ENCODE measurements around the gene MYRIP.

MYRIP gene

GRCh38 chr3:40243056-40243455 lies 433.6 kb downstream of the MYRIP start:
- no peaks in the 10 kb centered on the region for H3K9me3 ChIP-seq (ENCODE audit: control insufficient read depth, insufficient read depth, low read length)
- H3K36me3 ChIP-seq (ENCODE audit: control insufficient read depth, insufficient read depth, low read length) = no peaks in the 10 kb centered on the region
- H3K4me3 ChIP-seq (ENCODE audit: low read length) = no peak overlapping the region
- no CpG with 5 or more reads among the region's 1 CpG for WGBS (ENCODE audit: insufficient coverage, insufficient read length)
- H3K27me3 ChIP-seq (ENCODE audit: control insufficient read depth, insufficient read depth, low read length) = no peaks in the 10 kb centered on the region
- no peak for DNase-seq (ENCODE audit: low read depth, low spot score)
- H3K27ac ChIP-seq (ENCODE audit: low read length) = no peak overlapping the region
- H3K4me1 ChIP-seq (ENCODE audit: control insufficient read depth, insufficient read depth, low read length) = no peaks in the 10 kb centered on the region

- Histone ChIP-seq H3K4me3 (ENCODE audit: low read length) (no peak overlapping the region), H3K9me3 (ENCODE audit: control insufficient read depth, insufficient read depth, low read length) (no peaks in the 10 kb centered on the region), H3K27ac (ENCODE audit: low read length) (no peak overlapping the region), H3K4me1 (ENCODE audit: control insufficient read depth, insufficient read depth, low read length) (no peaks in the 10 kb centered on the region), H3K36me3 (ENCODE audit: control insufficient read depth, insufficient read depth, low read length) (no peaks in the 10 kb centered on the region), H3K27me3 (ENCODE audit: control insufficient read depth, insufficient read depth, low read length) (no peaks in the 10 kb centered on the region)
- DNase-seq (ENCODE audit: low read depth, low spot score) = no peak
- WGBS (ENCODE audit: insufficient coverage, insufficient read length) = no CpG with 5 or more reads among the region's 6 CpGs
These were observed 438.5 kb downstream of the MYRIP start for GRCh38 chr3:40247714-40248454.

GRCh38 chr3:40248591-40248990 lies 439.2 kb downstream of the MYRIP start:
- Histone ChIP-seq H3K4me1 (ENCODE audit: control insufficient read depth, insufficient read depth, low read length) (no peaks in the 10 kb centered on the region), H3K4me3 (ENCODE audit: low read length) (no peak overlapping the region), H3K36me3 (ENCODE audit: control insufficient read depth, insufficient read depth, low read length) (no peaks in the 10 kb centered on the region), H3K9me3 (ENCODE audit: control insufficient read depth, insufficient read depth, low read length) (no peaks in the 10 kb centered on the region), H3K27ac (ENCODE audit: low read length) (no peak overlapping the region), H3K27me3 (ENCODE audit: control insufficient read depth, insufficient read depth, low read length) (no peaks in the 10 kb centered on the region)
- DNase-seq (ENCODE audit: low read depth, low spot score) = no peak

- WGBS (ENCODE audit: insufficient coverage, insufficient read length) = no CpG with 5 or more reads among the region's 3 CpGs
- Histone ChIP-seq H3K4me3 (ENCODE audit: low read length) (no peak overlapping the region), H3K36me3 (ENCODE audit: control insufficient read depth, insufficient read depth, low read length) (no peaks in the 10 kb centered on the region), H3K9me3 (ENCODE audit: control insufficient read depth, insufficient read depth, low read length) (no peaks in the 10 kb centered on the region), H3K27ac (ENCODE audit: low read length) (no peak overlapping the region), H3K4me1 (ENCODE audit: control insufficient read depth, insufficient read depth, low read length) (no peaks in the 10 kb centered on the region), H3K27me3 (ENCODE audit: control insufficient read depth, insufficient read depth, low read length) (no peaks in the 10 kb centered on the region)
- DNase-seq (ENCODE audit: low read depth, low spot score) = no peak
These were observed 439.8 kb downstream of the MYRIP start for GRCh38 chr3:40249168-40249567.

- H3K4me3 ChIP-seq (ENCODE audit: low read length) = no peak overlapping the region
- no peaks in the 10 kb centered on the region for H3K9me3 ChIP-seq (ENCODE audit: control insufficient read depth, insufficient read depth, low read length)
- no peaks in the 10 kb centered on the region for H3K36me3 ChIP-seq (ENCODE audit: control insufficient read depth, insufficient read depth, low read length)
- DNase-seq (ENCODE audit: low read depth, low spot score) = no peak
- no CpG with 5 or more reads among the region's 2 CpGs for WGBS (ENCODE audit: insufficient coverage, insufficient read length)
- no peaks in the 10 kb centered on the region for H3K27me3 ChIP-seq (ENCODE audit: control insufficient read depth, insufficient read depth, low read length)
- no peak overlapping the region for H3K27ac ChIP-seq (ENCODE audit: low read length)
- H3K4me1 ChIP-seq (ENCODE audit: control insufficient read depth, insufficient read depth, low read length) = no peaks in the 10 kb centered on the region
These were observed 445.1 kb downstream of the MYRIP start for GRCh38 chr3:40254491-40254890.

GRCh38 chr3:40254891-40255290 lies 445.5 kb downstream of the MYRIP start:
- Histone ChIP-seq H3K36me3 (ENCODE audit: control insufficient read depth, insufficient read depth, low read length) (no peaks in the 10 kb centered on the region), H3K4me3 (ENCODE audit: low read length) (no peak overlapping the region), H3K9me3 (ENCODE audit: control insufficient read depth, insufficient read depth, low read length) (no peaks in the 10 kb centered on the region), H3K27ac (ENCODE audit: low read length) (no peak overlapping the region), H3K4me1 (ENCODE audit: control insufficient read depth, insufficient read depth, low read length) (no peaks in the 10 kb centered on the region), H3K27me3 (ENCODE audit: control insufficient read depth, insufficient read depth, low read length) (no peaks in the 10 kb centered on the region)
- WGBS (ENCODE audit: insufficient coverage, insufficient read length) = no CpG with 5 or more reads among the region's 2 CpGs
- no peak for DNase-seq (ENCODE audit: low read depth, low spot score)

- Histone ChIP-seq H3K27me3 (ENCODE audit: control insufficient read depth, insufficient read depth, low read length) (no peaks in the 10 kb centered on the region), H3K36me3 (ENCODE audit: control insufficient read depth, insufficient read depth, low read length) (no peaks in the 10 kb centered on the region; the same call in 1 of the 2 replicates), H3K27ac (ENCODE audit: low read length) (no peak overlapping the region), H3K4me3 (ENCODE audit: low read length) (no peak overlapping the region), H3K4me1 (ENCODE audit: control insufficient read depth, insufficient read depth, low read length) (no peaks in the 10 kb centered on the region), H3K9me3 (ENCODE audit: control insufficient read depth, insufficient read depth, low read length) (no peaks in the 10 kb centered on the region)
- WGBS (ENCODE audit: insufficient coverage, insufficient read length) = no CpG with 5 or more reads among the region's 1 CpG
- no peak for DNase-seq (ENCODE audit: low read depth, low spot score)
These were observed 446.1 kb downstream of the MYRIP start for GRCh38 chr3:40255532-40255931.

GRCh38 chr3:40258064-40258463 lies 448.7 kb downstream of the MYRIP start:
- DNase-seq (ENCODE audit: low read depth, low spot score) = no peak
- Histone ChIP-seq H3K27me3 (ENCODE audit: control insufficient read depth, insufficient read depth, low read length) (no peaks in the 10 kb centered on the region), H3K9me3 (ENCODE audit: control insufficient read depth, insufficient read depth, low read length) (no peaks in the 10 kb centered on the region), H3K4me3 (ENCODE audit: low read length) (no peak overlapping the region), H3K27ac (ENCODE audit: low read length) (no peak overlapping the region), H3K4me1 (ENCODE audit: control insufficient read depth, insufficient read depth, low read length) (no peaks in the 10 kb centered on the region), H3K36me3 (ENCODE audit: control insufficient read depth, insufficient read depth, low read length) (no peaks in the 10 kb centered on the region; the same call in 1 of the 2 replicates)
- WGBS (ENCODE audit: insufficient coverage, insufficient read length) = no CpG with 5 or more reads among the region's 7 CpGs

- H3K27ac ChIP-seq (ENCODE audit: low read length) = no peak overlapping the region
- no peaks in the 10 kb centered on the region; the same call in 1 of the 2 replicates for H3K36me3 ChIP-seq (ENCODE audit: control insufficient read depth, insufficient read depth, low read length)
- no peaks in the 10 kb centered on the region for H3K4me1 ChIP-seq (ENCODE audit: control insufficient read depth, insufficient read depth, low read length)
- H3K4me3 ChIP-seq (ENCODE audit: low read length) = no peak overlapping the region
- H3K9me3 ChIP-seq (ENCODE audit: control insufficient read depth, insufficient read depth, low read length) = no peaks in the 10 kb centered on the region
- H3K27me3 ChIP-seq (ENCODE audit: control insufficient read depth, insufficient read depth, low read length) = no peaks in the 10 kb centered on the region
- no CpG with 5 or more reads among the region's 1 CpG for WGBS (ENCODE audit: insufficient coverage, insufficient read length)
- DNase-seq (ENCODE audit: low read depth, low spot score) = no peak
These were observed 449.1 kb downstream of the MYRIP start for GRCh38 chr3:40258555-40258954.

- no peaks in the 10 kb centered on the region for H3K27me3 ChIP-seq (ENCODE audit: control insufficient read depth, insufficient read depth, low read length)
- no peak overlapping the region for H3K27ac ChIP-seq (ENCODE audit: low read length)
- no peaks in the 10 kb centered on the region; the same call in 1 of the 2 replicates for H3K36me3 ChIP-seq (ENCODE audit: control insufficient read depth, insufficient read depth, low read length)
- H3K9me3 ChIP-seq (ENCODE audit: control insufficient read depth, insufficient read depth, low read length) = no peaks in the 10 kb centered on the region
- no peak for DNase-seq (ENCODE audit: low read depth, low spot score)
- no peaks in the 10 kb centered on the region for H3K4me1 ChIP-seq (ENCODE audit: control insufficient read depth, insufficient read depth, low read length)
- H3K4me3 ChIP-seq (ENCODE audit: low read length) = no peak overlapping the region
These were observed 452.9 kb downstream of the MYRIP start for GRCh38 chr3:40262331-40262730.

GRCh38 chr3:40264451-40264850 lies 455.0 kb downstream of the MYRIP start:
- H3K27me3 ChIP-seq (ENCODE audit: control insufficient read depth, insufficient read depth, low read length) = no peaks in the 10 kb centered on the region

More at GRCh38 chr3:40264451-40264850, 455.0 kb downstream of the MYRIP start:
- no CpG with 5 or more reads among the region's 1 CpG for WGBS (ENCODE audit: insufficient coverage, insufficient read length)
- Histone ChIP-seq H3K4me3 (ENCODE audit: low read length) (no peak overlapping the region), H3K27ac (ENCODE audit: low read length) (no peak overlapping the region), H3K36me3 (ENCODE audit: control insufficient read depth, insufficient read depth, low read length) (no peaks in the 10 kb centered on the region; the same call in 1 of the 2 replicates), H3K4me1 (ENCODE audit: control insufficient read depth, insufficient read depth, low read length) (no peaks in the 10 kb centered on the region), H3K9me3 (ENCODE audit: control insufficient read depth, insufficient read depth, low read length) (no peaks in the 10 kb centered on the region)
- no peak for DNase-seq (ENCODE audit: low read depth, low spot score)

Data from iPS DF 6.9 (cell line).